Measurements from ENCODE around the gene VDAC1. TPM values are rescaled to one million over a fixed set of nuclear protein-coding genes. Genes with fewer than 3 reads are reported as not detected.

The VDAC1 gene
- total RNA-seq, 1 donor from 2014 or later: 186 TPM

GRCh38 chr5:133983674-133984073 lies 21.1 kb downstream of the VDAC1 start:
- Mint-ChIP-seq H3K4me3 (no peak overlapping the region), H3K9me3 (no peaks in the 10 kb centered on the region), H3K27ac (no peak overlapping the region), H3K27me3 (no peaks in the 10 kb centered on the region), H3K36me3 (peaks cover 18% of the 10 kb centered on the region), H3K4me1 (ENCODE audit: unreplicated experiment) (peaks cover 5% of the 10 kb centered on the region)
- TF ChIP-seq CTCF (conservative IDR thresholded peaks at IDR 0.05): no peak
- DNase-seq (ENCODE audit: extremely low spot score, unreplicated experiment): no peak

GRCh38 chr5:133981714-133982113 lies 23.1 kb downstream of the VDAC1 start:
- Mint-ChIP-seq H3K36me3 (peaks cover 14% of the 10 kb centered on the region), H3K9me3 (no peaks in the 10 kb centered on the region), H3K27ac (no peak overlapping the region), H3K27me3 (no peaks in the 10 kb centered on the region), H3K4me1 (ENCODE audit: unreplicated experiment) (peaks cover 5% of the 10 kb centered on the region), H3K4me3 (no peak overlapping the region)
- no peak for DNase-seq (ENCODE audit: extremely low spot score, unreplicated experiment)
- peak; percentile 27 for TF ChIP-seq CTCF (conservative IDR thresholded peaks at IDR 0.05)

GRCh38 chr5:133980652-133981051 lies 24.1 kb downstream of the VDAC1 start:
- peaks cover 11% of the 10 kb centered on the region for H3K36me3 Mint-ChIP-seq
- H3K27me3 Mint-ChIP-seq: no peaks in the 10 kb centered on the region
- no peak for DNase-seq (ENCODE audit: extremely low spot score, unreplicated experiment)
- H3K4me1 Mint-ChIP-seq (ENCODE audit: unreplicated experiment): peaks cover 5% of the 10 kb centered on the region
- no peak for TF ChIP-seq CTCF (conservative IDR thresholded peaks at IDR 0.05)
- no peak overlapping the region for H3K4me3 Mint-ChIP-seq
- no peaks in the 10 kb centered on the region for H3K9me3 Mint-ChIP-seq
- no peak overlapping the region for H3K27ac Mint-ChIP-seq

GRCh38 chr5:133978943-133979342 lies 25.8 kb downstream of the VDAC1 start:
- Mint-ChIP-seq H3K4me1 (ENCODE audit: unreplicated experiment) (peaks cover 5% of the 10 kb centered on the region), H3K27ac (no peak overlapping the region), H3K4me3 (no peak overlapping the region), H3K9me3 (no peaks in the 10 kb centered on the region), H3K36me3 (peaks cover 14% of the 10 kb centered on the region), H3K27me3 (no peaks in the 10 kb centered on the region)
- TF ChIP-seq CTCF (conservative IDR thresholded peaks at IDR 0.05): no peak
- DNase-seq (ENCODE audit: extremely low spot score, unreplicated experiment): no peak

GRCh38 chr5:133977858-133978257 lies 26.9 kb downstream of the VDAC1 start:
- peaks cover 18% of the 10 kb centered on the region for H3K36me3 Mint-ChIP-seq
- H3K27ac Mint-ChIP-seq: no peak overlapping the region
- H3K4me3 Mint-ChIP-seq: no peak overlapping the region
- no peak for DNase-seq (ENCODE audit: extremely low spot score, unreplicated experiment)
- H3K4me1 Mint-ChIP-seq (ENCODE audit: unreplicated experiment): peaks cover 5% of the 10 kb centered on the region
- no peaks in the 10 kb centered on the region for H3K9me3 Mint-ChIP-seq
- no peak for TF ChIP-seq CTCF (conservative IDR thresholded peaks at IDR 0.05)
- no peaks in the 10 kb centered on the region for H3K27me3 Mint-ChIP-seq
